Neural progenitor cell (in vitro differentiated cells): ENCODE measurements around the gene ZCCHC7.

ENCODE experiments used
- CTCF ChIP-seq: fragments of 200-600 bp; sonication (generic); IDR thresholded peaks from 2 replicates; pipeline ENCODE4 v1.5.1; 2017; ENCODE audit warnings: antibody characterized with exemption, mild to moderate bottlenecking
- EZH2 ChIP-seq: fragments of 200-600 bp; sonication (generic); IDR thresholded peaks from 2 replicates; pipeline ENCODE4 v1.6.1; 2017; ENCODE audit warnings: antibody characterized with exemption, mild to moderate bottlenecking, moderate library complexity
- EZH2phosphoT487 ChIP-seq: fragments of 200-600 bp; sonication (generic); IDR thresholded peaks from 2 replicates; pipeline ENCODE4 v1.6.1; 2017; ENCODE audit warnings: antibody characterized with exemption

- TF ChIP-seq CTCF (no peak), EZH2 (no peak), EZH2phosphoT487 (no peak)
These were observed 20.0 kb upstream of the ZCCHC7 start for GRCh38 chr9:37100327-37100726.
